ENCODE results near the gene SULT2B1.
A peak's percentile ranks its signal among the peaks of the same experiment; 100 is the strongest.

Gene SULT2B1

DNA sequence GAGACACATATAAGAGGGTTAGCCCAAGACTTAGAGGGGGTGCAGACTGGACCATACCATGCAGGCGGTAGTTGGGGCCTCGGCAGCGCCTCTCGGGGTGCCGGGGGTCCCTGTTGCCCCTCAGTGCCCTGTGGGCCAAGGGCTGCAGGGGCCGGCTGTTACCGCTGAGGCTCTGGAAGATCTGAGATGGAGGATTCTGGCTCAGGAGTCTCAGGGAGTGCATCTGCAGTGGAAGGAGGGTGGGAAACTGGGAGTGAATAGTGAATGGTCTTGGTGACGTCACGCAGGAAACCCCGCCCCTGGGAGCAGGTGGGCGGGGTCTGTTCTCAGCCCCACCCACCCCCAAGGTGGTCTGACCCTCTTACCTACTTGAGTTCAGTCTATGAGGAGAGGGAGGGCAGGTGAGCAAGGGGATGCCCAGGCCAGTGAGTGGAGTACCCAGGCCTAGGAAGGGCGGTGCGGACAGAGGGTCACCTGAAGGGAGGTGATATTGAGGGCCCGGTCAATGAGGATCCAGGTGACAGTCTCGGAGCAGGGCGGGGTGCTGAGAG, 86.9 kb downstream of the SULT2B1 start:
- Histone ChIP-seq H3K27me3 (ENCODE audit: control insufficient read depth in 5 of 5, insufficient read depth in 4 of 5, low read length in 5 of 5) (no peaks in the 10 kb centered on the region), H3K9me3 (ENCODE audit: control insufficient read depth in 5 of 5, low read length in 5 of 5) (no peaks in the 10 kb centered on the region), H3K4me1 (ENCODE audit: control insufficient read depth in 5 of 5, insufficient read depth in 5 of 5, low read length in 5 of 5) (peaks cover 13 to 45% (median 40%) of the 10 kb centered on the region in 5 donors), H3K27ac (ENCODE audit: low read depth, low read length) (no peak overlapping the region), H3K4me3 (ENCODE audit: low read depth in 1 of 5, low read length in 5 of 5) (peak overlapping the region in 4 of 5 donors; percentile 61 to 90 (median 84)), H3K9ac (ENCODE audit: low read length in 5 of 5) (peak overlapping the region in 2 of 5 donors; percentile 3 to 16), H3K36me3 (ENCODE audit: control insufficient read depth in 5 of 5, insufficient read depth in 5 of 5, low read length in 5 of 5) (no peaks in the 10 kb centered on the region)

DNA sequence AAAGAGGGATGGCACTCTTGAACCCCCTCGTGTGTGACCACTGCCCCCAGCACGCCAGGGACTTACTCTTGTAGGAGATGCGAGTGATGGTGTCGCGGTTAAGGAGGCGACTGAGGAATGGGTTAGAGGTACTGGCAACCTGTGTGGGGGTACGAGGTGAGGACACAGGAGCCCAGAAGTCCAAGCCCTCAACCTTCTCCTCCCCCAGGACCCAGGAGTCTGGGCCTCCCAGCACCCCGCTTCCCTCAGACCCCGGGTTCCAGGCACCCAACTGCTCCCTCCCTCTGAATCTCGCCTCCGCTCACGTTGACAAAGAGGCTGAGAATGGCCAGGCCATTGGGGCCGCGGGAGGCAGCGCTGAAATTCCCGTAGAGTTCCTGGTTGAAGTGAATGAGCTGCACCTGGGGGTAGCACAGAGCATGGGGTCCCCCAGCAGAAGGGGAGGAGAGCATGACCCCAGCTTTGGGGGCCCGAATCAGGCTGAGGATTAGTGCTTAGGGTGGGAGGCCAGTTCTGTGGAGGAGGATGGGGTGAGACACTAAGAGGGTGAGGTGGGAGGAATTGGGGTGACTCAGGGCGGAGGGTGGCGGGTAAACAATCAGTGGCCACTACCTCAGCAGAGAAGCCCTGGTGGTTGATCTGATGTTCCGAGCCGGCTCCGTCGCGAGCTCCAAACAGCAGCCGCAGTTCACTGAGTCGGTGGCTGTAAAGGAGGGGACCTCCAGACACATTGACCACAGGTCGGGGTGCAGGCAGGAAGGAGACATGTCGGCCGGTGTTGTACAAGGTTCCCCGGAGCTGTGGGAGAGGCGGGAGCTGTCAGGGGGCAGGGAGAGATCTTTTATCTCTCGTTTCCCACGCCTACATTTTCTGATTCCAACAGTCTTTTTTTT, 87.8 kb downstream of the SULT2B1 start:
- H3K36me3 ChIP-seq (ENCODE audit: control insufficient read depth in 5 of 5, insufficient read depth in 5 of 5, low read length in 5 of 5) = no peaks in the 10 kb centered on the region
- H3K9me3 ChIP-seq (ENCODE audit: control insufficient read depth in 5 of 5, low read length in 5 of 5) = no peaks in the 10 kb centered on the region
- no peak overlapping the region for H3K4me3 ChIP-seq (ENCODE audit: low read depth in 1 of 5, low read length in 5 of 5)
- peaks cover 10 to 37% (median 35%) of the 10 kb centered on the region in 5 donors for H3K4me1 ChIP-seq (ENCODE audit: control insufficient read depth in 5 of 5, insufficient read depth in 5 of 5, low read length in 5 of 5)
- no peak overlapping the region for H3K9ac ChIP-seq (ENCODE audit: low read length in 5 of 5)
- H3K27ac ChIP-seq (ENCODE audit: low read depth, low read length) = no peak overlapping the region
- no peaks in the 10 kb centered on the region for H3K27me3 ChIP-seq (ENCODE audit: control insufficient read depth in 5 of 5, insufficient read depth in 4 of 5, low read length in 5 of 5)

DNA sequence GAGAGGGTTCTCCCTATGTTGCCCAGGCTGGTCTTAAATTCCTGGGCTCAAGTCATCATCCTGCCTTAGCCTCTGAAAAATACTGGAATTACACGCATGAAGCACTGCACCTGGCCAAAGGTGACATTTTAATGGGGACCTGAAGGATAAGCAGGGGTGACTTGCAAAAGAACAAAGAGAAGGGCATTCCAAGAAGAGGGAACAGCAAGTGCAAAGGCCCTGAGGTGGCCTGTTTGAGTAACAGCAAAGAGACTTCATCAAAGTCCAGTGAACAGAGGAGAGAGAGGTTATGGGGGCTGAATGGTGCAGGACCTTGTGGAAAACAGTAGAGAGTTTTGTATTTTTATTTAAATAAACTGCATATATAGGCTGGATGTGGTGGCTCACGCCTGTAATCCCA, 89.9 kb downstream of the SULT2B1 start:
- no peaks in the 10 kb centered on the region for H3K9me3 ChIP-seq (ENCODE audit: control insufficient read depth in 5 of 5, low read length in 5 of 5)
- no peak overlapping the region for H3K27ac ChIP-seq (ENCODE audit: low read depth, low read length)
- no peak overlapping the region for H3K9ac ChIP-seq (ENCODE audit: low read length in 5 of 5)
- no peak overlapping the region for H3K4me3 ChIP-seq (ENCODE audit: low read depth in 1 of 5, low read length in 5 of 5)
- H3K4me1 ChIP-seq (ENCODE audit: control insufficient read depth in 5 of 5, insufficient read depth in 5 of 5, low read length in 5 of 5) = peaks cover 10 to 39% (median 34%) of the 10 kb centered on the region in 5 donors
- peaks cover 0 to 8% (median 0%) of the 10 kb centered on the region in 5 donors for H3K27me3 ChIP-seq (ENCODE audit: control insufficient read depth in 5 of 5, insufficient read depth in 4 of 5, low read length in 5 of 5)
- no peaks in the 10 kb centered on the region for H3K36me3 ChIP-seq (ENCODE audit: control insufficient read depth in 5 of 5, insufficient read depth in 5 of 5, low read length in 5 of 5)

DNA sequence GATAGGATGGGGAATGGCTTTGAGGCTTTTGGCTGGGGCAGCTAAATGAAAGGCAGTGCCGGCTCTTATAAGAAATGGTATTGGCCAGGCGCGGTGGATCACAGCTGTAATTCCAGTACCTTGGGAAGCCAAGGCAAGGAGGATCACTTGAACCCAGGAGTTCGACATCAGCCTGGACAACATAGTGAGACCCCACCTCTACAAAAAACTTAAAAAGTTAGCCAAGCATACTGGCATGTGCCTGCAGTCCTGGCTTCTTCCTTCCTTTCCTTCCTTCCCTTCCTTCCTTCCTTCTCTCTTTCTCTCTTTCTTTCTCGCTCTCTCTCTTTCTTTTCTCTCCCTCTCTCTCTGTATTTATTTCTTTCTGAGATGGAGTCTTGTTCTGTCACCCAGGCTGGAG, 90.9 kb downstream of the SULT2B1 start:
- Histone ChIP-seq H3K9me3 (ENCODE audit: control insufficient read depth in 5 of 5, low read length in 5 of 5) (no peaks in the 10 kb centered on the region), H3K9ac (ENCODE audit: low read length in 5 of 5) (no peak overlapping the region), H3K27me3 (ENCODE audit: control insufficient read depth in 5 of 5, insufficient read depth in 4 of 5, low read length in 5 of 5) (peaks cover 0 to 8% (median 0%) of the 10 kb centered on the region in 5 donors), H3K36me3 (ENCODE audit: control insufficient read depth in 5 of 5, insufficient read depth in 5 of 5, low read length in 5 of 5) (no peaks in the 10 kb centered on the region), H3K4me3 (ENCODE audit: low read depth in 1 of 5, low read length in 5 of 5) (no peak overlapping the region), H3K27ac (ENCODE audit: low read depth, low read length) (no peak overlapping the region), H3K4me1 (ENCODE audit: control insufficient read depth in 5 of 5, insufficient read depth in 5 of 5, low read length in 5 of 5) (peaks cover 10 to 35% (median 30%) of the 10 kb centered on the region in 5 donors)

DNA sequence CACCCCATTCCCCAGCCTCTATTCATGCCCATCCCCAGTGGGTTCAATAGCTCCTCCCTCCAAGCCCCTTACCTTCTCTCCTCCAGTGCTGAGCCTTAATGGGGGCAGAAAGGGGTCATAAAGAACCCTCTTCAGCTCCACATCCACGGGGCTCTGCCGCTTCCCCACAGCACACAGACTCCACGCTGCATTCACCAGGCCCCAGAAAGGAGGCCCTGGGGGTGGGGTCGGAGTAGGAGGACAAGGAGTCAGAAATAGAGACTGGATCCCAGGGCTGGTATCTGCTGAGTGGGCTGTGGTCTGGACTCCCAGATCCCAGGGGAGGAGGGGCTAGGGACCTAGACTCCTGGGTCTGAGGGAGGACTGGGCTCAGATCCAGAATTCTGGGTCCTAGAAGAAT, 92.4 kb downstream of the SULT2B1 start:
- H3K4me3 ChIP-seq (ENCODE audit: low read depth in 1 of 5, low read length in 5 of 5) = no peak overlapping the region
- H3K9me3 ChIP-seq (ENCODE audit: control insufficient read depth in 5 of 5, low read length in 5 of 5) = no peaks in the 10 kb centered on the region
- peaks cover 0 to 8% (median 0%) of the 10 kb centered on the region in 5 donors for H3K27me3 ChIP-seq (ENCODE audit: control insufficient read depth in 5 of 5, insufficient read depth in 4 of 5, low read length in 5 of 5)
- H3K36me3 ChIP-seq (ENCODE audit: control insufficient read depth in 5 of 5, insufficient read depth in 5 of 5, low read length in 5 of 5) = no peaks in the 10 kb centered on the region
- H3K4me1 ChIP-seq (ENCODE audit: control insufficient read depth in 5 of 5, insufficient read depth in 5 of 5, low read length in 5 of 5) = peaks cover 1 to 26% (median 20%) of the 10 kb centered on the region in 5 donors
- no peak overlapping the region for H3K9ac ChIP-seq (ENCODE audit: low read length in 5 of 5)
- H3K27ac ChIP-seq (ENCODE audit: low read depth, low read length) = no peak overlapping the region

DNA sequence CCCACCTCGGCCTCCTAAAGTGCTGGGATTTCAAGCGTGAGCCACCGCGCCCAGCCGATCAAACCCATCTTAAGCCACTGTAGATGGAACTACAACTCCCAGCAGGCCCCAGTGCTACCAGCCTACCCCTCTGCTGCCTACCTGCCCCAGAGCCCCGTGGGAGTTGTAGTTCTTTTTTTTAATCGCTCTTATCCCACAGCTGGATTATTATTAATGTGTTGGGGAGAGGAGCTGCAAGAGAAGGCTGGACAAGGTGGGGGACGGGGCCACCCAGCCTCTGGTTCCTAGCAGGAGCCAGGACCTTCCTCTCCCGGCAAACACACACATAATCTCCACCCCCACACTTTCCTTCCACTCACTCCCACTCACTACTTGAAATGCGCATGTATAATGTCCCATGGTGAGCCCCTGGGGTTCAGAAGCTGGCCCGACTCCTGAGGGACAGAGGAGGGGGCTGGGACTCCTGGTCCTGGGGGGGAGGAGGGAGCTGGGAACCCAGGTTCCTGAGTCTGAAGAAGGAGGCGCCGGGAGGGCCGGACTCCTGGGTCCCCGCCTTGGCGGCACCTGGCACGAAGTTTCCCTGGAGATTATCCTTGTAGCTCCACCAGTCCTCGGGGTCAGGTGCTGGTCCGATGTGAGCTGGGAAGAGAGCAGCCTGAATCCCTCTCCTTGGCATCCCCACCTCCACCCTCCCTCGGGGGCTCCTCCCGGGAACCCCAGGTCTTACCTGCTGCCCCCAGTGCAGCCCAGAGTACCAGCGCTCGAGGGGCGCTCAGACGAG, 93.1 kb downstream of the SULT2B1 start:
- H3K27me3 ChIP-seq (ENCODE audit: control insufficient read depth in 5 of 5, insufficient read depth in 4 of 5, low read length in 5 of 5) = peaks cover 0 to 8% (median 0%) of the 10 kb centered on the region in 5 donors
- peak overlapping the region in 4 of 5 donors; percentile 26 to 68 (median 64) for H3K9ac ChIP-seq (ENCODE audit: low read length in 5 of 5)
- H3K27ac ChIP-seq (ENCODE audit: low read depth, low read length) = peak overlapping the region; percentile 60
- peaks cover 1 to 20% (median 18%) of the 10 kb centered on the region in 5 donors for H3K4me1 ChIP-seq (ENCODE audit: control insufficient read depth in 5 of 5, insufficient read depth in 5 of 5, low read length in 5 of 5)
- no peaks in the 10 kb centered on the region for H3K36me3 ChIP-seq (ENCODE audit: control insufficient read depth in 5 of 5, insufficient read depth in 5 of 5, low read length in 5 of 5)
- peak overlapping the region in 4 of 5 donors; percentile 49 to 61 (median 57) for H3K4me3 ChIP-seq (ENCODE audit: low read depth in 1 of 5, low read length in 5 of 5)
- no peaks in the 10 kb centered on the region for H3K9me3 ChIP-seq (ENCODE audit: control insufficient read depth in 5 of 5, low read length in 5 of 5)

DNA sequence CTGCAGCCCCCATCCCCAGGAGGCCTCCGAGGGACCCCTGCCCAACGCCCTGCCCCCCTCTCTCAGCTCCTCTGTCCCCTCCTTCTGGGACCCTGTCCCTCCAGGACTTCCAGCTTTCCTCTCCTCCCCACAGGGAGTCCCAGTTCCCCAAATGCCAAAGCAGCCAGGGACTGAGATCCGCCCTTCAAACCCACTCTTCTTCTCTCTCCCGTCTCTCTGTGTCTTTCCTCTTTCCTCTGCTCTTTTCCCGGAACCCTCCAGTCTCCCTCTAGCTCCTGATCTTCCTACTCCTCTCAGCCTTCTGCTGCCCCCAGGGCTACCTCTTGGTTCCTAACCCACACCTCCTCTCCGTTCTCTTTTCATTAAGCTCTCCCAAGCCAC, 93.6 kb downstream of the SULT2B1 start:
- peak overlapping the region in 4 of 5 donors; percentile 55 to 71 (median 60) for H3K4me3 ChIP-seq (ENCODE audit: low read depth in 1 of 5, low read length in 5 of 5)
- H3K27me3 ChIP-seq (ENCODE audit: control insufficient read depth in 5 of 5, insufficient read depth in 4 of 5, low read length in 5 of 5) = peaks cover 0 to 8% (median 0%) of the 10 kb centered on the region in 5 donors
- peak overlapping the region in 4 of 5 donors; percentile 23 to 68 (median 64) for H3K9ac ChIP-seq (ENCODE audit: low read length in 5 of 5)
- H3K27ac ChIP-seq (ENCODE audit: low read depth, low read length) = peak overlapping the region; percentile 60
- no peaks in the 10 kb centered on the region for H3K9me3 ChIP-seq (ENCODE audit: control insufficient read depth in 5 of 5, low read length in 5 of 5)
- H3K36me3 ChIP-seq (ENCODE audit: control insufficient read depth in 5 of 5, insufficient read depth in 5 of 5, low read length in 5 of 5) = no peaks in the 10 kb centered on the region
- H3K4me1 ChIP-seq (ENCODE audit: control insufficient read depth in 5 of 5, insufficient read depth in 5 of 5, low read length in 5 of 5) = peaks cover 1 to 20% (median 18%) of the 10 kb centered on the region in 5 donors

DNA sequence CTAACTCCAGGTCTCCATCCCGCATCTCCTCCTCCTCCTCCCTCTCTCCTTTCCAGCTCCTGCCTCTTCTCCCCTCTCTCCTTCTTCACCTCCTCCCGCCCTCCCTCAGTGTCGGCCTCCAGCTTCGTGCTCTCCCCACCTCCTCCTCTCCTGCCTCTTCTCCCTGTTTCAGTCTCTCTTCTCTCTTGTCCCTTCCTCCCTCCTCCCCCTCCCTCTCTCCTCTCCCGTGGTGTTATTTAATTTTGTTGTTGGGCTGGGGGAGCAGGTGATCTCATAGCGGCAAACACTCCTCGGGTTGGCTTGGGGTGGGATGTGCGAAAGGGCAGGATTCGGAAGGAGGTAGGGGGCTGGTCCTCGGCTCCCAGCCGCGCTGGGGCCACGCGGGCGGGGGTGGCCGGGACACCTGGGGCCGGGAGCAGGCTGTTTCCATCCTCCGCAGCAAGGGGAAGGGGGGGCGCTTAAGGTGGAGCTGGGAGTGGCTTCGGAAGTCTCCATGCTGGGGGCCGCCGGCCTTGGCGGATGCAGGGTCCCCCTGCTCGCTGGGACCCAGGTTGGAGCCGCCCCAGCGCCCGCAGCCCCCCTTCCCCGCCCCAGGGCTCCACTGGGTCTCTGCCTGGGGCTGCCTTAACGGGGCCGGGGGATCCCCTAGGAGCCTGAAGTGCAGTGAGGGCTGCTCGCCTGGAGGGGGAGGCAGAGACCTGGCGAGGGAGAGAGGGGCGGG, 94.2 kb downstream of the SULT2B1 start, which contains the start of gene CA11:
TSS of gene CA11 (minus strand) at position 187 of the 721 bp plus-strand sequence. CDS start 555 bp downstream, outside the sequence.
- Histone ChIP-seq H3K4me1 (ENCODE audit: control insufficient read depth in 5 of 5, insufficient read depth in 5 of 5, low read length in 5 of 5) (peaks cover 1 to 20% (median 18%) of the 10 kb centered on the region in 5 donors), H3K9me3 (ENCODE audit: control insufficient read depth in 5 of 5, low read length in 5 of 5) (no peaks in the 10 kb centered on the region), H3K27ac (ENCODE audit: low read depth, low read length) (peak within 1 kb of the TSS; percentile 60), H3K4me3 (ENCODE audit: low read depth in 1 of 5, low read length in 5 of 5) (peak within 1 kb of the TSS; percentile 46 to 71 (median 59)), H3K27me3 (ENCODE audit: control insufficient read depth in 5 of 5, insufficient read depth in 4 of 5, low read length in 5 of 5) (peaks cover 0 to 8% (median 0%) of the 10 kb centered on the region in 5 donors), H3K9ac (ENCODE audit: low read length in 5 of 5) (peak within 1 kb of the TSS in 4 of 5 donors; percentile 26 to 68 (median 64)), H3K36me3 (ENCODE audit: control insufficient read depth in 5 of 5, insufficient read depth in 5 of 5, low read length in 5 of 5) (no peaks in the 10 kb centered on the region)

DNA sequence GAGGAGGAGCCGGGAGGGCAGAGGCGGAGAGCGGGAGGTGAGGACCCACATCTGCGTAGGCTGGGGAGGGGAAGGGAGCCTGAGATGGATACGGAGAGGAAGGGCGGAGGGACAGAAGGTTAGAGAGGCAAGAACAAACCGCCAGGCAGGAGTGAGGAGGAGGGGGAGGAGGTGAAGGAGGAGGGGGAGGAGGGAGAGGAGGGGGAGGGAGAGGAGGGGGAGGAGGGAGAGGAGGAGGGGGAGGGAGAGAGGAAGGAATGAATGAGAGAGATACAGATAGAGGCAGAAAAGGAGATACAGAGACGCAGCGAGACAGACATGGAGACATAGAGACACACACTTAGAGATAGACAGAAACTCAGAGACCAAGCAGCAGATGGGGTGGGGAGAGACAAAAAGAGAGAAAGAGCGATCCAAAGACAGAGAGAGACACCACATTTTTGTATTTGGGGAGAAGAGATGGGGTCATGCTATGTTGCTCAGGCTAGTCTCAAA, 94.8 kb downstream of the SULT2B1 start:
- peak overlapping the region; percentile 60 for H3K27ac ChIP-seq (ENCODE audit: low read depth, low read length)
- peaks cover 0 to 8% (median 0%) of the 10 kb centered on the region in 5 donors for H3K27me3 ChIP-seq (ENCODE audit: control insufficient read depth in 5 of 5, insufficient read depth in 4 of 5, low read length in 5 of 5)
- no peaks in the 10 kb centered on the region for H3K36me3 ChIP-seq (ENCODE audit: control insufficient read depth in 5 of 5, insufficient read depth in 5 of 5, low read length in 5 of 5)
- no peaks in the 10 kb centered on the region for H3K9me3 ChIP-seq (ENCODE audit: control insufficient read depth in 5 of 5, low read length in 5 of 5)
- peaks cover 1 to 20% (median 18%) of the 10 kb centered on the region in 5 donors for H3K4me1 ChIP-seq (ENCODE audit: control insufficient read depth in 5 of 5, insufficient read depth in 5 of 5, low read length in 5 of 5)
- no peak overlapping the region for H3K9ac ChIP-seq (ENCODE audit: low read length in 5 of 5)
- peak overlapping the region in 1 of 5 donors; percentile 59 for H3K4me3 ChIP-seq (ENCODE audit: low read depth in 1 of 5, low read length in 5 of 5)
